GM23338 (cell line): ENCODE measurements around the gene ENTPD3. TPM values are rescaled to one million over a fixed set of nuclear protein-coding genes. Genes with fewer than 3 reads are reported as not detected.

Experiments
- ATAC-seq: fragments of 200-7000 bp; cut with Tn5 transposase; 3 replicates; pipeline ENCODE4 v1.9.1; 2020
- DNase-seq: peaks from one replicate; pipeline ENCODE4 v3.0.0-alpha.2; 2015; ENCODE audit warnings: low spot score
- H2AFZ ChIP-seq: fragments of 200-600 bp; sonication (generic); 2 replicates; pipeline ENCODE4 v1.8.0; 2016; ENCODE audit warnings: antibody characterized with exemption, mild to moderate bottlenecking, moderate library complexity
- H3F3A ChIP-seq: fragments of 200-600 bp; sonication (generic); replicated peaks from 2 replicates; pipeline ENCODE4 v1.8.0; 2017; ENCODE audit warnings: antibody characterized with exemption, mixed run types, low read depth
- H3K27ac ChIP-seq: fragments of 200-600 bp; sonication (generic); 2 replicates; pipeline ENCODE4 v1.6.1; 2016; ENCODE audit warnings: low read depth
- H3K27me3 ChIP-seq: fragments of 200-600 bp; sonication (generic); 2 replicates; pipeline ENCODE4 v1.8.0; 2016; ENCODE audit warnings: mild to moderate bottlenecking, mixed run types, moderate library complexity; ENCODE audit not compliant: insufficient read depth
- H3K36me3 ChIP-seq: fragments of 200-600 bp; sonication (generic); 2 replicates; pipeline ENCODE4 v1.8.0; 2016; ENCODE audit warnings: mild to moderate bottlenecking; ENCODE audit not compliant: insufficient read depth
- H3K4me1 ChIP-seq: fragments of 200-600 bp; sonication (generic); 2 replicates; pipeline ENCODE4 v1.8.0; 2016; ENCODE audit warnings: mild to moderate bottlenecking, moderate library complexity; ENCODE audit not compliant: insufficient read depth
- H3K4me2 ChIP-seq: fragments of 200-600 bp; sonication (generic); 2 replicates; pipeline ENCODE4 v1.7.1; 2017; ENCODE audit warnings: mixed run types
- H3K4me3 ChIP-seq: fragments of 200-600 bp; sonication (generic); 2 replicates; pipeline ENCODE4 v1.6.1; 2016; ENCODE audit warnings: mixed run types
- H3K79me2 ChIP-seq: fragments of 200-600 bp; sonication (generic); replicated peaks from 2 replicates; pipeline ENCODE4 v1.8.0; 2017; ENCODE audit warnings: mild to moderate bottlenecking; ENCODE audit not compliant: insufficient read depth
- H3K9me2 ChIP-seq: fragments of 200-600 bp; sonication (generic); 2 replicates; pipeline ENCODE4 v1.8.0; 2017; ENCODE audit not compliant: insufficient read depth
- H4K20me1 ChIP-seq: fragments of 200-600 bp; sonication (generic); replicated peaks from 2 replicates; pipeline ENCODE4 v1.8.0; 2017; ENCODE audit warnings: mild to moderate bottlenecking; ENCODE audit not compliant: insufficient read depth
- H3K27ac Mint-ChIP-seq: 2 replicates; pipeline ENCODE4 v1.8.0; 2020; ENCODE audit warnings: inconsistent platforms, mild to moderate bottlenecking, moderate library complexity, mixed read lengths
- H3K27me3 Mint-ChIP-seq: 3 replicates; pipeline ENCODE4 v1.8.0; 2022; ENCODE audit warnings: low read depth, mild to moderate bottlenecking, moderate library complexity, mixed read lengths, inconsistent platforms; ENCODE audit not compliant: insufficient read depth, poor library complexity
- H3K36me3 Mint-ChIP-seq: 3 replicates; pipeline ENCODE4 v1.8.0; 2021; ENCODE audit warnings: low read depth, mild to moderate bottlenecking, inconsistent platforms, moderate library complexity, mixed read lengths
- H3K4me1 Mint-ChIP-seq: 3 replicates; pipeline ENCODE4 v1.8.0; 2020; ENCODE audit warnings: mild to moderate bottlenecking, inconsistent platforms, mixed read lengths
- H3K4me3 Mint-ChIP-seq: 3 replicates; pipeline ENCODE4 v1.8.0; 2021; ENCODE audit warnings: moderate library complexity, mild to moderate bottlenecking, inconsistent platforms, mixed read lengths
- H3K9me3 Mint-ChIP-seq: 3 replicates; pipeline ENCODE4 v1.8.0; 2020; ENCODE audit warnings: moderate library complexity, mild to moderate bottlenecking, inconsistent platforms, mixed read lengths
- CREB1 ChIP-seq: fragments of 250-450 bp; sonication (Bioruptor Pico); IDR thresholded peaks from 2 replicates; pipeline ENCODE4 v1.5.0; 2020; ENCODE audit warnings: low read depth, mild to moderate bottlenecking, moderate library complexity
- STAT1 ChIP-seq: IDR thresholded peaks from one replicate; pipeline ENCODE4 v1.6.1; 2016; ENCODE audit warnings: antibody characterized with exemption; ENCODE audit not compliant: unreplicated experiment
- polyA plus RNA-seq: library from polyadenylated mRNA; unstranded; fragments of >200 nt; fragmentation: Nextera tagmentation; extraction: Ambion mirVana; gene quantifications from 2 replicates; pipeline ENCODE4 v1.2.1, GENCODE V29; 2016
- total RNA-seq: library from RNA; depleted of rRNA; stranded (reverse); fragments of >200 nt; shearing (Covaris generic); gene quantifications from 2 replicates; pipeline ENCODE4 v1.2.3, GENCODE V29; 2014
- TF ChIP-seq, protein P1 (sequence below): fragments of 250-450 bp; sonication (Bioruptor Pico); IDR thresholded peaks from 2 replicates; pipeline ENCODE4 v1.5.0; 2020; ENCODE audit warnings: mild to moderate bottlenecking, moderate library complexity

ENTPD3 gene
- total and polyA plus RNA-seq, 2 experiments from 2014 or later = 0.32 to 0.63 TPM

- TF ChIP-seq, protein P1, sequence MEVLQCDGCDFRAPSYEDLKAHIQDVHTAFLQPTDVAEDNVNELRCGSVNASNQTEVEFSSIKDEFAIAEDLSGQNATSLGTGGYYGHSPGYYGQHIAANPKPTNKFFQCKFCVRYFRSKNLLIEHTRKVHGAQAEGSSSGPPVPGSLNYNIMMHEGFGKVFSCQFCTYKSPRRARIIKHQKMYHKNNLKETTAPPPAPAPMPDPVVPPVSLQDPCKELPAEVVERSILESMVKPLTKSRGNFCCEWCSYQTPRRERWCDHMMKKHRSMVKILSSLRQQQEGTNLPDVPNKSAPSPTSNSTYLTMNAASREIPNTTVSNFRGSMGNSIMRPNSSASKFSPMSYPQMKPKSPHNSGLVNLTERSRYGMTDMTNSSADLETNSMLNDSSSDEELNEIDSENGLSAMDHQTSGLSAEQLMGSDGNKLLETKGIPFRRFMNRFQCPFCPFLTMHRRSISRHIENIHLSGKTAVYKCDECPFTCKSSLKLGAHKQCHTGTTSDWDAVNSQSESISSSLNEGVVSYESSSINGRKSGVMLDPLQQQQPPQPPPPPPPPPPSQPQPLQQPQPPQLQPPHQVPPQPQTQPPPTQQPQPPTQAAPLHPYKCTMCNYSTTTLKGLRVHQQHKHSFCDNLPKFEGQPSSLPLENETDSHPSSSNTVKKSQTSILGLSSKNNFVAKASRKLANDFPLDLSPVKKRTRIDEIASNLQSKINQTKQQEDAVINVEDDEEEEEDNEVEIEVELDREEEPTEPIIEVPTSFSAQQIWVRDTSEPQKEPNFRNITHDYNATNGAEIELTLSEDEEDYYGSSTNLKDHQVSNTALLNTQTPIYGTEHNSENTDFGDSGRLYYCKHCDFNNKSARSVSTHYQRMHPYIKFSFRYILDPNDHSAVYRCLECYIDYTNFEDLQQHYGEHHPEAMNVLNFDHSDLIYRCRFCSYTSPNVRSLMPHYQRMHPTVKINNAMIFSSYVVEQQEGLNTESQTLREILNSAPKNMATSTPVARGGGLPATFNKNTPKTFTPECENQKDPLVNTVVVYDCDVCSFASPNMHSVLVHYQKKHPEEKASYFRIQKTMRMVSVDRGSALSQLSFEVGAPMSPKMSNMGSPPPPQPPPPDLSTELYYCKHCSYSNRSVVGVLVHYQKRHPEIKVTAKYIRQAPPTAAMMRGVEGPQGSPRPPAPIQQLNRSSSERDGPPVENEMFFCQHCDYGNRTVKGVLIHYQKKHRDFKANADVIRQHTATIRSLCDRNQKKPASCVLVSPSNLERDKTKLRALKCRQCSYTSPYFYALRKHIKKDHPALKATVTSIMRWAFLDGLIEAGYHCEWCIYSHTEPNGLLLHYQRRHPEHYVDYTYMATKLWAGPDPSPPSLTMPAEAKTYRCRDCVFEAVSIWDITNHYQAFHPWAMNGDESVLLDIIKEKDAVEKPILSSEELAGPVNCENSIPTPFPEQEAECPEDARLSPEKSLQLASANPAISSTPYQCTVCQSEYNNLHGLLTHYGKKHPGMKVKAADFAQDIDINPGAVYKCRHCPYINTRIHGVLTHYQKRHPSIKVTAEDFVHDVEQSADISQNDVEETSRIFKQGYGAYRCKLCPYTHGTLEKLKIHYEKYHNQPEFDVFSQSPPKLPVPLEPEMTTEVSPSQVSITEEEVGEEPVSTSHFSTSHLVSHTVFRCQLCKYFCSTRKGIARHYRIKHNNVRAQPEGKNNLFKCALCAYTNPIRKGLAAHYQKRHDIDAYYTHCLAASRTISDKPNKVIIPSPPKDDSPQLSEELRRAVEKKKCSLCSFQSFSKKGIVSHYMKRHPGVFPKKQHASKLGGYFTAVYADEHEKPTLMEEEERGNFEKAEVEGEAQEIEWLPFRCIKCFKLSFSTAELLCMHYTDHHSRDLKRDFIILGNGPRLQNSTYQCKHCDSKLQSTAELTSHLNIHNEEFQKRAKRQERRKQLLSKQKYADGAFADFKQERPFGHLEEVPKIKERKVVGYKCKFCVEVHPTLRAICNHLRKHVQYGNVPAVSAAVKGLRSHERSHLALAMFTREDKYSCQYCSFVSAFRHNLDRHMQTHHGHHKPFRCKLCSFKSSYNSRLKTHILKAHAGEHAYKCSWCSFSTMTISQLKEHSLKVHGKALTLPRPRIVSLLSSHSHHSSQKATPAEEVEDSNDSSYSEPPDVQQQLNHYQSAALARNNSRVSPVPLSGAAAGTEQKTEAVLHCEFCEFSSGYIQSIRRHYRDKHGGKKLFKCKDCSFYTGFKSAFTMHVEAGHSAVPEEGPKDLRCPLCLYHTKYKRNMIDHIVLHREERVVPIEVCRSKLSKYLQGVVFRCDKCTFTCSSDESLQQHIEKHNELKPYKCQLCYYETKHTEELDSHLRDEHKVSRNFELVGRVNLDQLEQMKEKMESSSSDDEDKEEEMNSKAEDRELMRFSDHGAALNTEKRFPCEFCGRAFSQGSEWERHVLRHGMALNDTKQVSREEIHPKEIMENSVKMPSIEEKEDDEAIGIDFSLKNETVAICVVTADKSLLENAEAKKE (CRISPR knock-in tag) = no peak
- TF ChIP-seq CREB1 (CRISPR knock-in tag) (no peak), STAT1 (no peak)
Measured at GRCh38 chr3:40341671-40342070, 45.3 kb upstream of the ENTPD3 start (continued).

DNA sequence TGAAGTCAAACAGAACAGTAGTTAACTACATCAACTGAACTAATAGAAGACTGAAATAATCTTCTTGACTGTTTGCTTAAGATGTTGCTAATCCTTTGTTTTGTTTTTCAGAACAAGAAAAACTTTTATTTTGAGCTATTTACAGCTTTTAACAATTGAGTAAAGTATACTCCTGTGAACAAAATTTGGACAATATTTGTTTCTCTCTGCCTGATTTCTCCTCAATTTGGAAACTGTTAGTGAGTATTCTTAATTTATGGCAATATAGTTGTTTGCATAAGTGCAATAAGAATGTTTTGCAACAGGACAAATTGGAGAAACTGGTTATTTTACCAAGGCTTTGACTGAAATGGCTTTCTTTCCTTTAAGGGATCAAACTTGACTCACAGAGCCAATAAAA is 36.5 kb upstream of the ENTPD3 start:
- H4K20me1 ChIP-seq = no peaks in the 10 kb centered on the region
- no peaks in the 10 kb centered on the region for H3K27me3 ChIP-seq
- ATAC-seq = no peak

More for the DNA sequence above, 36.5 kb upstream of the ENTPD3 start:
- Histone ChIP-seq H3K9me2 (peaks cover 7% of the 10 kb centered on the region; the same call in 1 of the 2 replicates), H3K4me3 (no peak overlapping the region), H3K79me2 (no peaks in the 10 kb centered on the region), H3K4me2 (no peak overlapping the region), H3K4me1 (no peaks in the 10 kb centered on the region), H2AFZ (no peak overlapping the region), H3K36me3 (no peaks in the 10 kb centered on the region), H3K27ac (no peak overlapping the region), H3F3A (no peaks in the 10 kb centered on the region)
- Mint-ChIP-seq H3K4me3 (no peak overlapping the region), H3K4me1 (no peaks in the 10 kb centered on the region), H3K27me3 (peaks cover 3% of the 10 kb centered on the region), H3K36me3 (peaks cover 8% of the 10 kb centered on the region; the same call in 1 of the 3 replicates), H3K9me3 (peaks cover 21% of the 10 kb centered on the region), H3K27ac (no peak overlapping the region)
- TF ChIP-seq, protein P1 (CRISPR knock-in tag) = no peak
- DNase-seq = no peak
